K562 (cell line): ENCODE measurements around the gene BOD1L1. TPM values are rescaled to one million over a fixed set of nuclear protein-coding genes. Genes with fewer than 3 reads are reported as not detected.

Experiments used
- ASH1L ChIP-seq: fragments of 450-650 bp; IDR thresholded peaks from 2 replicates; pipeline ENCODE4 v1.6.1; 2018; ENCODE audit warnings: borderline replicate concordance, mild to moderate bottlenecking, low read depth; ENCODE audit not compliant: partially characterized antibody
- ATF7 ChIP-seq: fragments of 450-650 bp; IDR thresholded peaks from 2 replicates; pipeline ENCODE4 v1.7.1; 2014; ENCODE audit warnings: mild to moderate bottlenecking, moderate library complexity
- CC2D1A ChIP-seq: fragments of 450-650 bp; IDR thresholded peaks from 2 replicates; pipeline ENCODE4 v1.6.1; 2017; ENCODE audit warnings: mild to moderate bottlenecking
- CTBP1 ChIP-seq: fragments of 450-650 bp; IDR thresholded peaks from 2 replicates; pipeline ENCODE4 v1.6.1; 2016; ENCODE audit warnings: borderline replicate concordance
- ETV5 ChIP-seq: sonication (generic); formaldehyde crosslinking; IDR thresholded peaks from 2 replicates; pipeline ENCODE4 v1.4.0; 2020; ENCODE audit warnings: low read depth, mild to moderate bottlenecking, missing genetic modification reagents
- SMARCA4 ChIP-seq: fragments of 450-650 bp; IDR thresholded peaks from 2 replicates; pipeline ENCODE4 v1.6.1; 2016
- TFAP4 ChIP-seq: sonication (generic); formaldehyde crosslinking; IDR thresholded peaks from 2 replicates; pipeline ENCODE4 v1.8.0; 2022; ENCODE audit warnings: missing genetic modification reagents, mild to moderate bottlenecking, moderate library complexity, borderline replicate concordance
- ZNF740 ChIP-seq, 3 experiments: fragments of 200-800 bp in 1 of 3; sonication (Bioruptor generic) in 1 of 3; sonication (generic) in 1 of 3; formaldehyde crosslinking in 1 of 3; IDR thresholded peaks; 2 replicates each; pipeline versions ENCODE4 v1.6.1 to v1.8.0; 2016 to 2022; ENCODE audit warnings: mild to moderate bottlenecking in 2 of 3, missing compliant biosample characterization in 2 of 3, missing genetic modification characterization in 2 of 3, missing genetic modification reagents in 1 of 3
- polyA plus RNA-seq, 8 experiments: library from polyadenylated mRNA; depleted of rRNA in 4 of 8; stranded (reverse) in 5 of 8; unstranded in 3 of 8; fragments of >200 nt; fragmentation: Nextera tagmentation in 2 of 8; fragmentation: Illumina TruSeq in 1 of 8; extraction: Ambion mirVana in 2 of 8; extraction: Trizol in 1 of 8; gene quantifications; 2 replicates each; pipeline versions ENCODE4 v1.2.1 to v1.2.3, GENCODE V29; 2011 to 2014; ENCODE audit warnings: inconsistent platforms in 1 of 8, missing spikeins in 1 of 8
- total RNA-seq, 7 experiments: library from RNA; depleted of rRNA in 6 of 7; stranded (reverse); fragments of >200 nt in 6 of 7; fragmentation: Illumina TruSeq in 2 of 7; extraction: Trizol in 2 of 7; gene quantifications; 2 replicates each; pipeline versions ENCODE4 v1.2.1 to v1.2.3, GENCODE V29; 2011 to 2021; ENCODE audit warnings: low replicate concordance in 1 of 7
- TF ChIP-seq, protein P1 (sequence below): fragments of 450-650 bp; IDR thresholded peaks from 2 replicates; pipeline ENCODE4 v1.6.1; 2016; ENCODE audit warnings: mild to moderate bottlenecking, moderate library complexity
- TF ChIP-seq, protein P2 (sequence below): sonication (generic); formaldehyde crosslinking; IDR thresholded peaks from 2 replicates; pipeline ENCODE4 v1.8.0; 2023; ENCODE audit warnings: mild to moderate bottlenecking, missing genetic modification reagents

The BOD1L1 gene
- total and polyA plus RNA-seq, 9 of the 15 experiments (the other 6 are each of a cell fraction or from before 2014, with no cell fraction given) = 4.8 to 23.2 (median 17.7) TPM

- TF ChIP-seq ZNF740 (CRISPR knock-in tag; IDR thresholded peaks at IDR 0.05) = no peak
- TF ChIP-seq ZNF740 (tag; IDR thresholded peaks at IDR 0.05) = no peak
- no peak for TF ChIP-seq CC2D1A
- peak; percentile 38; the same call in 1 of the 2 replicates for TF ChIP-seq CTBP1
- 0 out of 2 replicates have a peak, but pooled peaks have one; percentile 13 for TF ChIP-seq ATF7
- TF ChIP-seq ETV5 (CRISPR knock-in tag) = no peak
- TF ChIP-seq, protein P1, sequence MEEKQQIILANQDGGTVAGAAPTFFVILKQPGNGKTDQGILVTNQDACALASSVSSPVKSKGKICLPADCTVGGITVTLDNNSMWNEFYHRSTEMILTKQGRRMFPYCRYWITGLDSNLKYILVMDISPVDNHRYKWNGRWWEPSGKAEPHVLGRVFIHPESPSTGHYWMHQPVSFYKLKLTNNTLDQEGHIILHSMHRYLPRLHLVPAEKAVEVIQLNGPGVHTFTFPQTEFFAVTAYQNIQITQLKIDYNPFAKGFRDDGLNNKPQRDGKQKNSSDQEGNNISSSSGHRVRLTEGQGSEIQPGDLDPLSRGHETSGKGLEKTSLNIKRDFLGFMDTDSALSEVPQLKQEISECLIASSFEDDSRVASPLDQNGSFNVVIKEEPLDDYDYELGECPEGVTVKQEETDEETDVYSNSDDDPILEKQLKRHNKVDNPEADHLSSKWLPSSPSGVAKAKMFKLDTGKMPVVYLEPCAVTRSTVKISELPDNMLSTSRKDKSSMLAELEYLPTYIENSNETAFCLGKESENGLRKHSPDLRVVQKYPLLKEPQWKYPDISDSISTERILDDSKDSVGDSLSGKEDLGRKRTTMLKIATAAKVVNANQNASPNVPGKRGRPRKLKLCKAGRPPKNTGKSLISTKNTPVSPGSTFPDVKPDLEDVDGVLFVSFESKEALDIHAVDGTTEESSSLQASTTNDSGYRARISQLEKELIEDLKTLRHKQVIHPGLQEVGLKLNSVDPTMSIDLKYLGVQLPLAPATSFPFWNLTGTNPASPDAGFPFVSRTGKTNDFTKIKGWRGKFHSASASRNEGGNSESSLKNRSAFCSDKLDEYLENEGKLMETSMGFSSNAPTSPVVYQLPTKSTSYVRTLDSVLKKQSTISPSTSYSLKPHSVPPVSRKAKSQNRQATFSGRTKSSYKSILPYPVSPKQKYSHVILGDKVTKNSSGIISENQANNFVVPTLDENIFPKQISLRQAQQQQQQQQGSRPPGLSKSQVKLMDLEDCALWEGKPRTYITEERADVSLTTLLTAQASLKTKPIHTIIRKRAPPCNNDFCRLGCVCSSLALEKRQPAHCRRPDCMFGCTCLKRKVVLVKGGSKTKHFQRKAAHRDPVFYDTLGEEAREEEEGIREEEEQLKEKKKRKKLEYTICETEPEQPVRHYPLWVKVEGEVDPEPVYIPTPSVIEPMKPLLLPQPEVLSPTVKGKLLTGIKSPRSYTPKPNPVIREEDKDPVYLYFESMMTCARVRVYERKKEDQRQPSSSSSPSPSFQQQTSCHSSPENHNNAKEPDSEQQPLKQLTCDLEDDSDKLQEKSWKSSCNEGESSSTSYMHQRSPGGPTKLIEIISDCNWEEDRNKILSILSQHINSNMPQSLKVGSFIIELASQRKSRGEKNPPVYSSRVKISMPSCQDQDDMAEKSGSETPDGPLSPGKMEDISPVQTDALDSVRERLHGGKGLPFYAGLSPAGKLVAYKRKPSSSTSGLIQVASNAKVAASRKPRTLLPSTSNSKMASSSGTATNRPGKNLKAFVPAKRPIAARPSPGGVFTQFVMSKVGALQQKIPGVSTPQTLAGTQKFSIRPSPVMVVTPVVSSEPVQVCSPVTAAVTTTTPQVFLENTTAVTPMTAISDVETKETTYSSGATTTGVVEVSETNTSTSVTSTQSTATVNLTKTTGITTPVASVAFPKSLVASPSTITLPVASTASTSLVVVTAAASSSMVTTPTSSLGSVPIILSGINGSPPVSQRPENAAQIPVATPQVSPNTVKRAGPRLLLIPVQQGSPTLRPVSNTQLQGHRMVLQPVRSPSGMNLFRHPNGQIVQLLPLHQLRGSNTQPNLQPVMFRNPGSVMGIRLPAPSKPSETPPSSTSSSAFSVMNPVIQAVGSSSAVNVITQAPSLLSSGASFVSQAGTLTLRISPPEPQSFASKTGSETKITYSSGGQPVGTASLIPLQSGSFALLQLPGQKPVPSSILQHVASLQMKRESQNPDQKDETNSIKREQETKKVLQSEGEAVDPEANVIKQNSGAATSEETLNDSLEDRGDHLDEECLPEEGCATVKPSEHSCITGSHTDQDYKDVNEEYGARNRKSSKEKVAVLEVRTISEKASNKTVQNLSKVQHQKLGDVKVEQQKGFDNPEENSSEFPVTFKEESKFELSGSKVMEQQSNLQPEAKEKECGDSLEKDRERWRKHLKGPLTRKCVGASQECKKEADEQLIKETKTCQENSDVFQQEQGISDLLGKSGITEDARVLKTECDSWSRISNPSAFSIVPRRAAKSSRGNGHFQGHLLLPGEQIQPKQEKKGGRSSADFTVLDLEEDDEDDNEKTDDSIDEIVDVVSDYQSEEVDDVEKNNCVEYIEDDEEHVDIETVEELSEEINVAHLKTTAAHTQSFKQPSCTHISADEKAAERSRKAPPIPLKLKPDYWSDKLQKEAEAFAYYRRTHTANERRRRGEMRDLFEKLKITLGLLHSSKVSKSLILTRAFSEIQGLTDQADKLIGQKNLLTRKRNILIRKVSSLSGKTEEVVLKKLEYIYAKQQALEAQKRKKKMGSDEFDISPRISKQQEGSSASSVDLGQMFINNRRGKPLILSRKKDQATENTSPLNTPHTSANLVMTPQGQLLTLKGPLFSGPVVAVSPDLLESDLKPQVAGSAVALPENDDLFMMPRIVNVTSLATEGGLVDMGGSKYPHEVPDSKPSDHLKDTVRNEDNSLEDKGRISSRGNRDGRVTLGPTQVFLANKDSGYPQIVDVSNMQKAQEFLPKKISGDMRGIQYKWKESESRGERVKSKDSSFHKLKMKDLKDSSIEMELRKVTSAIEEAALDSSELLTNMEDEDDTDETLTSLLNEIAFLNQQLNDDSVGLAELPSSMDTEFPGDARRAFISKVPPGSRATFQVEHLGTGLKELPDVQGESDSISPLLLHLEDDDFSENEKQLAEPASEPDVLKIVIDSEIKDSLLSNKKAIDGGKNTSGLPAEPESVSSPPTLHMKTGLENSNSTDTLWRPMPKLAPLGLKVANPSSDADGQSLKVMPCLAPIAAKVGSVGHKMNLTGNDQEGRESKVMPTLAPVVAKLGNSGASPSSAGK = peak; percentile 34; the same call in 1 of the 2 replicates
- no peak for TF ChIP-seq ASH1L
- peak; percentile 80 for TF ChIP-seq TFAP4 (CRISPR knock-in tag)
- TF ChIP-seq, protein P2, sequence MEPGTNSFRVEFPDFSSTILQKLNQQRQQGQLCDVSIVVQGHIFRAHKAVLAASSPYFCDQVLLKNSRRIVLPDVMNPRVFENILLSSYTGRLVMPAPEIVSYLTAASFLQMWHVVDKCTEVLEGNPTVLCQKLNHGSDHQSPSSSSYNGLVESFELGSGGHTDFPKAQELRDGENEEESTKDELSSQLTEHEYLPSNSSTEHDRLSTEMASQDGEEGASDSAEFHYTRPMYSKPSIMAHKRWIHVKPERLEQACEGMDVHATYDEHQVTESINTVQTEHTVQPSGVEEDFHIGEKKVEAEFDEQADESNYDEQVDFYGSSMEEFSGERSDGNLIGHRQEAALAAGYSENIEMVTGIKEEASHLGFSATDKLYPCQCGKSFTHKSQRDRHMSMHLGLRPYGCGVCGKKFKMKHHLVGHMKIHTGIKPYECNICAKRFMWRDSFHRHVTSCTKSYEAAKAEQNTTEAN (CRISPR knock-in tag) = no peak
- TF ChIP-seq SMARCA4 = 0 out of 2 replicates have a peak, but pooled peaks have one; percentile 19
Measured at GRCh38 chr4:13654162-13654797, 26.8 kb upstream of the BOD1L1 start (continued).
